ENCODE results near the gene SHISAL1. TPM values are rescaled to one million over a fixed set of nuclear protein-coding genes. Genes with fewer than 3 reads are reported as not detected.
"Not testable (repeated sequence)": the region's sequence is repeated elsewhere in the genome, so short reads cannot be mapped to it uniquely, and the experiment has no call there.

The SHISAL1 gene
- total RNA-seq, 2 experiments from 2014 or later, result not detected

- Histone ChIP-seq H3K27me3 (ENCODE audit: control insufficient read depth in 1 of 2, insufficient read depth in 2 of 2, low read length in 2 of 2) (peaks cover 55 to 61% of the 10 kb centered on the region in 2 experiments), H3K4me1 (ENCODE audit: insufficient read depth, low read length) (peaks cover 31% of the 10 kb centered on the region), H3K36me3 (ENCODE audit: insufficient read depth, low read length) (no peaks in the 10 kb centered on the region), H3K27ac (ENCODE audit: low read depth in 1 of 2, low read length in 2 of 2) (no peak overlapping the region), H3K4me3 (ENCODE audit: low read length) (no peak overlapping the region), H3K9me3 (ENCODE audit: control insufficient read depth in 1 of 2, insufficient read depth in 1 of 2, low read length in 2 of 2) (no peaks in the 10 kb centered on the region)
- ChIA-PET POLR2A (no interaction called here), CTCF (no interaction called here)
- Mint-ChIP-seq H3K9me3 (no peaks in the 10 kb centered on the region), H3K4me3 (no peak overlapping the region), H3K4me1 (ENCODE audit: low read depth) (peaks cover 14% of the 10 kb centered on the region), H3K27ac (no peak overlapping the region), H3K36me3 (ENCODE audit: low read depth) (no peaks in the 10 kb centered on the region), H3K27me3 (peaks cover 71% of the 10 kb centered on the region)
- intact Hi-C loops (cut with DNase I, micrococcal nuclease), result no loop called here
- no peak for DNase-seq
- ATAC-seq (ENCODE audit: poor library complexity), result no peak
- TF ChIP-seq, protein P1, sequence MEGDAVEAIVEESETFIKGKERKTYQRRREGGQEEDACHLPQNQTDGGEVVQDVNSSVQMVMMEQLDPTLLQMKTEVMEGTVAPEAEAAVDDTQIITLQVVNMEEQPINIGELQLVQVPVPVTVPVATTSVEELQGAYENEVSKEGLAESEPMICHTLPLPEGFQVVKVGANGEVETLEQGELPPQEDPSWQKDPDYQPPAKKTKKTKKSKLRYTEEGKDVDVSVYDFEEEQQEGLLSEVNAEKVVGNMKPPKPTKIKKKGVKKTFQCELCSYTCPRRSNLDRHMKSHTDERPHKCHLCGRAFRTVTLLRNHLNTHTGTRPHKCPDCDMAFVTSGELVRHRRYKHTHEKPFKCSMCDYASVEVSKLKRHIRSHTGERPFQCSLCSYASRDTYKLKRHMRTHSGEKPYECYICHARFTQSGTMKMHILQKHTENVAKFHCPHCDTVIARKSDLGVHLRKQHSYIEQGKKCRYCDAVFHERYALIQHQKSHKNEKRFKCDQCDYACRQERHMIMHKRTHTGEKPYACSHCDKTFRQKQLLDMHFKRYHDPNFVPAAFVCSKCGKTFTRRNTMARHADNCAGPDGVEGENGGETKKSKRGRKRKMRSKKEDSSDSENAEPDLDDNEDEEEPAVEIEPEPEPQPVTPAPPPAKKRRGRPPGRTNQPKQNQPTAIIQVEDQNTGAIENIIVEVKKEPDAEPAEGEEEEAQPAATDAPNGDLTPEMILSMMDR (IDR thresholded peaks at IDR 0.05), result no peak
These were observed 15.6 kb upstream of the SHISAL1 start for GRCh38 chr22:44328326-44328725.

- H3K9me3 ChIP-seq (ENCODE audit: control insufficient read depth in 1 of 2, insufficient read depth in 1 of 2, low read length in 2 of 2), result no peaks in the 10 kb centered on the region
- peaks cover 31% of the 10 kb centered on the region for H3K4me1 ChIP-seq (ENCODE audit: insufficient read depth, low read length)
- no peak for DNase-seq
- peak overlapping the region; percentile 47 for H3K4me3 ChIP-seq (ENCODE audit: low read length)
- ATAC-seq (ENCODE audit: poor library complexity), result no peak
- peak overlapping the region; percentile 85 for H3K4me3 Mint-ChIP-seq
- POLR2A ChIA-PET, result no interaction called here
- TF ChIP-seq, protein P1 (IDR thresholded peaks at IDR 0.05), result no peak
- intact Hi-C loops (cut with DNase I, micrococcal nuclease), result no loop called here
- H3K27me3 Mint-ChIP-seq, result peaks cover 58% of the 10 kb centered on the region
- H3K27ac ChIP-seq (ENCODE audit: low read depth in 1 of 2, low read length in 2 of 2), result no peak overlapping the region
- H3K4me1 Mint-ChIP-seq (ENCODE audit: low read depth), result peaks cover 14% of the 10 kb centered on the region
- no peaks in the 10 kb centered on the region for H3K36me3 ChIP-seq (ENCODE audit: insufficient read depth, low read length)
- H3K36me3 Mint-ChIP-seq (ENCODE audit: low read depth), result no peaks in the 10 kb centered on the region
- peaks cover 43 to 46% of the 10 kb centered on the region in 2 experiments for H3K27me3 ChIP-seq (ENCODE audit: control insufficient read depth in 1 of 2, insufficient read depth in 2 of 2, low read length in 2 of 2)
- CTCF ChIA-PET, result no interaction called here
- no peak overlapping the region for H3K27ac Mint-ChIP-seq
- no peaks in the 10 kb centered on the region for H3K9me3 Mint-ChIP-seq
These were observed 13.7 kb upstream of the SHISAL1 start for GRCh38 chr22:44326491-44326885.

- H3K27ac ChIP-seq (ENCODE audit: low read depth in 1 of 2, low read length in 2 of 2), result no peak overlapping the region
- H3K9me3 ChIP-seq (ENCODE audit: control insufficient read depth in 1 of 2, insufficient read depth in 1 of 2, low read length in 2 of 2), result no peaks in the 10 kb centered on the region
- ATAC-seq (ENCODE audit: poor library complexity), result no peak
- no peak for DNase-seq
- peak overlapping the region; percentile 47 for H3K4me3 ChIP-seq (ENCODE audit: low read length)
- H3K4me1 ChIP-seq (ENCODE audit: insufficient read depth, low read length), result peaks cover 29% of the 10 kb centered on the region
- intact Hi-C loops (cut with DNase I, micrococcal nuclease), result no loop called here
- no peak overlapping the region for H3K27ac Mint-ChIP-seq
- peaks cover 42 to 46% of the 10 kb centered on the region in 2 experiments for H3K27me3 ChIP-seq (ENCODE audit: control insufficient read depth in 1 of 2, insufficient read depth in 2 of 2, low read length in 2 of 2)
- TF ChIP-seq, protein P1 (IDR thresholded peaks at IDR 0.05), result no peak
- H3K36me3 ChIP-seq (ENCODE audit: insufficient read depth, low read length), result no peaks in the 10 kb centered on the region
- H3K36me3 Mint-ChIP-seq (ENCODE audit: low read depth), result no peaks in the 10 kb centered on the region
- H3K4me3 Mint-ChIP-seq, result peak overlapping the region; percentile 85
- no peaks in the 10 kb centered on the region for H3K9me3 Mint-ChIP-seq
- peaks cover 58% of the 10 kb centered on the region for H3K27me3 Mint-ChIP-seq
- POLR2A ChIA-PET, result no interaction called here
- H3K4me1 Mint-ChIP-seq (ENCODE audit: low read depth), result peaks cover 14% of the 10 kb centered on the region
- CTCF ChIA-PET, result no interaction called here
These were observed 13.2 kb upstream of the SHISAL1 start for GRCh38 chr22:44325718-44326490.

- H3K27ac Mint-ChIP-seq; POLR2A ChIA-PET; intact Hi-C loops (cut with DNase I, micrococcal nuclease); H3K36me3 Mint-ChIP-seq (ENCODE audit: low read depth); H3K4me3 Mint-ChIP-seq; H3K27ac ChIP-seq (ENCODE audit: low read depth in 1 of 2, low read length in 2 of 2); H3K9me3 Mint-ChIP-seq; DNase-seq; H3K9me3 ChIP-seq (ENCODE audit: control insufficient read depth in 1 of 2, insufficient read depth in 1 of 2, low read length in 2 of 2); H3K36me3 ChIP-seq (ENCODE audit: insufficient read depth, low read length); ATAC-seq (ENCODE audit: poor library complexity); H3K4me3 ChIP-seq (ENCODE audit: low read length): not testable (repeated sequence)
- Mint-ChIP-seq H3K27me3 (peaks cover 36% of the 10 kb centered on the region), H3K4me1 (ENCODE audit: low read depth) (peaks cover 10% of the 10 kb centered on the region)
- peaks cover 20 to 29% of the 10 kb centered on the region in 2 experiments for H3K27me3 ChIP-seq (ENCODE audit: control insufficient read depth in 1 of 2, insufficient read depth in 2 of 2, low read length in 2 of 2)
- peaks cover 11% of the 10 kb centered on the region for H3K4me1 ChIP-seq (ENCODE audit: insufficient read depth, low read length)
- CTCF ChIA-PET, result interaction anchor here (0.7 kb wide), 1 partner anchor 591 kb away, joined by 3 read pairs; no protein-coding TSS in a partner anchor
These were observed 10.5 kb upstream of the SHISAL1 start for GRCh38 chr22:44323140-44323790.
